HG03558 (cell line): ENCODE results near the gene ARHGEF28.

Source experiments
- ATAC-seq: cut with Tn5 transposase; IDR thresholded peaks from one replicate; pipeline ENCODE4 v1.9.1; 2021; ENCODE audit warnings: moderate number of reproducible peaks; ENCODE audit not compliant: unreplicated experiment; ENCODE audit errors: extremely low read depth

The ARHGEF28 gene

DNA sequence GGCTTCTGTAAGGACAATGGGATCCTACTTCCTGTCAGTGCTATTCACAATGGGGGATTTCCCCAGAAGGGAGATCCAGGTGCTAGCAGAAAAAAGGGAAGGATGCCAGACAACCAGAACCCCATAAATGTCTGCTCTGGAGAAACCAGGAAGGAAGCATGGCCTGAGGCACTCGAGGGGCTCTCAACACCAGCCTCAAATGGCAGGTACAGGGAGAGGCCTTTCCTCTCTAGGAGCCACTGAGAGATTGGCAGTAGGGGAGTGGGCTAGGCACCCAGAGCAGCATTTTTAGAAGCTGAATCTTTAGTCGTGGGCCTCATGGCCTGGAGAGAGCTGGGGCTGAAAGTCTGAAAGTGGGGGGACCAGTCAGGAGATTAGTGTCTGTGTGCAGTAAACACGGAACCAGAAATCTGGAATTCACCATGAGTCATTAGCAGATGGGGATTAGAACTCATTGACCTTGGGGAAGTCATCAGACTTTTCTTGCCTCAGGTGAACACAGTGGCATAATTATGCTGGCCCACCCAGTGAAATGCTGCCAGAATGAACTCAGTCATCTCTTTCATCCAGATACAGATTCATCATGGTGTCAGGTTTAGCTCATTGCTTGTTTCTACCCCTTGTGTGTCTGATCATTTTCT is 28.3 kb downstream of the ARHGEF28 start:
- ATAC-seq, result no peak

DNA sequence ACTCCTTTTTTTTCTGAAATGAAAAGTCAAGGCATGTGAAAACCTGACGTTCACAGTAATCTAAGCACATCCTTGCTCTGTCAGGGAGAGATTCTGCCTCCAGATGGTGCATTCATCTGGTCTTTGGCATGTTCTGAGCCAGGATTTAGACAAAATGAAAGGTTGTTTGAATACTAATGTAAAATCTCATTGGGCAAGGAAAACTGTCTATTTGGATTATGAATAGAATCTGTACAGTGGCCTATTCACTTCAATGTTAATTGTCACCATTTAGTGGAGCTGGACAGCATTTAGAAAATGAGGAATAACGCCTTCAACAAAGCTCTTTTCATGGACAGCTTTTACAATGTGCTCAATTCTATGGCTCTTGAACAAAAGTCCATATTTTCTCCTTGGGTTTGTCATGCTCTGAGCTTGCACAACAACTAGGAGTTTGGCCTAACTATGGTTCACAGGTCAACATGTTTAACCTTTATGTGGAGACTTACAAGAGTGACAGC is 28.9 kb downstream of the ARHGEF28 start:
- ATAC-seq, result no peak

DNA sequence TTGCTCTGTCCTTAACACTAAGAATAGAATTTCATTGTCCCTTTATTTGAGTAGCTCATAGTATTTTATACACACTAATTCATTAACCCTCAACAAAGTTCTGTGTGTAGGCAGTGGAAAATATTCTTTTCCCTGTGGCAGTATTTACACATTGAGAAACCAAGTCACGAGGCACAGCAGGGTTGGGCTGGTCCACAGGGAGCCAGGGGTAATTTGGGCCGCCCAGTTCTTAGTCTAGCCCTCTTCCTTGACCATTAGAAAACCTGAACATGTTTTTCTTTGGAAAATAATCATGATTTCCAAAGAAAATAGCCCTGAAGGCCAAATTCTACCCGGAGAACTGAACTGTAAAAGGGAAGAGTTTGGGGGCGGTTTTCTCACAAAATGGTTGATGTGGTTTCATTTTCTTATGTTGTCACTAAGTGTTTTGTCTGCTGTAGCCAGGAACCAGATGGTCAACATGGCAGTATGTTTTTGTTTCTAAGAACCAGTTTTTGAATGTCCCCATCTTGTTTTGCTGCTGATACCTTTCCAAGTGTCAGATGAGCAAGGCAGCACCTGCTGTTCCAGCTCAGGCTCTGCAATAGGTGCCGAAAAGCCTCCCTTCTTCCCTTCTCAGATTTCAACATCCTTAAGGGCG is 29.6 kb downstream of the ARHGEF28 start:
- no peak for ATAC-seq

DNA sequence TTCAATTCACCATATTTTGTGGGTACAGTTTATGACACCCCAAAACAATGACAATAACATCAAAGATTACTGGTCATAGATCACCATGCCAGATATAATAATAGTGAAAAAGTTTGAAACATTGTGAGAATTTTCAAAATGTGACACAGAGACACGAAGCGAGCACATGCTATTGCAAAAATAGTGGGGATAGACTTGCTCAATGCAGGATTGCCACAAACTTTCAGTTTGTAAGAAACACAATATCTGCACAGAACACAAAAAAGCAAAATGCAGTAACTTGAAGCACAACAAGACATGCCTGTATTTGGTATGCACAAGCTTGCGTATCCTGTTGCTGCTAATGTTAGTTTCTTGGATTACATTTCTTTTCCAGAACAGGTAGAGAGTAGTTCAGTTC is 35.8 kb downstream of the ARHGEF28 start:
- ATAC-seq, result no peak

DNA sequence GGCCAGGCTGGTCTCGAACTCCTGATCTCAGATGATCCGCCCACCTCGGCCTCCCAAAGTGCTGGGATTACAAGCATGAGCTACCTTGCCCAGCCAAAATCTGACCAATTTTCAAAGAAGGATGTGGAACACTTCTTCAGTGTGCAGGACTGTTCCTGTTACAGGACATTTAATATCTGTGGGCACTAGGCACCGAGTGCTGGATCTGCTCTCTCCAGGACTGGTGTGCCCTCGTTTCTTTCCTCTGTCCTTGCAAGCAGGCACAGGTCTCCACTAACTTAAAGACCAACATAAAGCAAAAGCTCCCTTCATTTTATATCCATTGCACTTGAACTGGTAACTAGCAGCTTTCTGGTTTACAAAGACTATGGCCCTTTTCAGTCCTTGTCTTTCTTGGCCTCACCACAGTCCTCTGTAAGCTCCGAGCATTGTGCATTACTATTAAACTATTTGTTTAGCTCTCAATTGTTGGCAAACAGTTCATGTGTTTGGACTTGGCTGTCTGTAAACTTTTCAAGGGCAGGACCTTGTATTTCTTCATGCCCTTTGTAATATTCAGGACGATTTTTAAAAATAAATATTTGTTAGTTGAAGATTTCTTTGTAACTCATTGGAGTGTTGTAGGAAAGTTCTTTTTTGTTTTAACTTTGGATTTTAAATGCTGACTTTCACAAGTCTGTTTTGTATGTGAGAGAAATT is 37.3 kb downstream of the ARHGEF28 start:
- no peak for ATAC-seq

DNA sequence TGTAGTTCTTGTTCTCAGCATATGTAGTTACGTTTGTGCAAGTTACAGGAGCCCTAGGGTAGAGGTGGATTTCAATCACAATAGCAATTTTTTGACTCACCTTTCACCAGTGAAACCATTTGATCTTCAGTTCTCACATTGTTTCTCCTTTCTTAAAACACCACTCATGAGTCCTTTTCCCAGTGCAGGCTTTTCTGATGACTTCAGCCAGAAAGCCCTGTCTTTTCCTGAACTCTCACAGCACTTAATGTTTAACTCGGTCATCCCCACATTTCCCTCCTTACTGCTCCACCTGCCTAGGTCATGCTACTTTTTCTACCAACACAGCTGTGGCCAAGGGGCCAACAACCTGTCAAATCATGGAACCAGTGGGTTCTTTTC is 37.9 kb downstream of the ARHGEF28 start:
- ATAC-seq, result no peak

DNA sequence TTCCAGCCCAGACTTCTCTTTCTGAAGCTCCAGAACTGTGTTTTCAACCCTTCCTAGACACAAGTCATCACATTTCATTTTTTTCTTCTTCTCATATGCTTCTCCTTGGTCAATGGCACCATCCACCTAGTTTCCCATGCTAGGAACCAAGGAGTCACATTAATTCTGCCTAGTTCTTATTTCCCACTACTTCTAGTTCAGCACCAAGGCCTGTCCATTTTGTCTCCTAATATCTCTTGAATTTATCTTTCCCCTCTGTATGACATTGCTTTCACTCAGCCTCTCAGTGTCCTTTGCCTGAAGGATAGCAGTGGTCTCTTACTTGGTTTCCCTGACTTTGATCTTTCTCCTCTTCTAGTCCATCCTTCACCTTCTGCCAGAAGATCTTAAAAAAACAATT is 38.8 kb downstream of the ARHGEF28 start:
- ATAC-seq, result no peak

DNA sequence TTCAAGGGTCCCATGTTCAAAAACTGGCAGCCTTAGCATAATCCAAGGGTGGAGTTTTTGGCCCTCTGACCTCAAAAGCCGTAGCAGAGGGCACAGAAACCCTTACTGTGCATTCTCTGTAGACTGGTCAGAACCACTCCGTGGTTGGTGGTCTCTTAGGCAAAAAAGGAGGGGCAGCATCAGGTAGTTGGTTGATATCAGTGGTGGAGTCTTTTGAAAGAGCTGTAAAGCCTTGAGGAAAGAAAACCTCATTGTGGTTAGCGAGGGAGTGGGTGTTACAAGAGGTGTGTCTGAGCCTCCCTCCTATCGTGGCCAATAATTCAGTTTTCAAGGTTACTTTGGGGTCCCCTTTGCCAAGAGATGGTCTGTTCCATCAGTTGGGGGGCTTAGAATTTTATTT is 40.9 kb downstream of the ARHGEF28 start:
- ATAC-seq, result no peak

DNA sequence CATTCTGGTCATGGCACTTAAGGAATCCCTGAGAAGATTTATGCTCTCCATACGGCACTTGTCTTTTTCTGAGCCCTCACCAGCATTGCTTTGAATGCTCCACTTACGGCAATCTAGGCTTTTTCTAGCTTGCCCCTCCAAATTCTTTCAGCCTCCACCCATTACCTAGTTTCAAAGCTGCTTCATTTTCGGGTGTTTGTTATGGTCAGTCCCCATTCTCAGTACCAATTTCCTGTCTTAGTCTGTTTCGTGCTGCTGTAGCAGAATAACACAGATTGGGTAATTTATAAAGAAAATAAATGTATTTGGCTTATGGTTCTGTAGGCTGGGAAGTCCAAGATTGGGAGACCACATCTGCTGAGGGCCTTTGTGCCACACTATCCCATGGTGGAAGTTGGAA is 42.0 kb downstream of the ARHGEF28 start:
- no peak for ATAC-seq

DNA sequence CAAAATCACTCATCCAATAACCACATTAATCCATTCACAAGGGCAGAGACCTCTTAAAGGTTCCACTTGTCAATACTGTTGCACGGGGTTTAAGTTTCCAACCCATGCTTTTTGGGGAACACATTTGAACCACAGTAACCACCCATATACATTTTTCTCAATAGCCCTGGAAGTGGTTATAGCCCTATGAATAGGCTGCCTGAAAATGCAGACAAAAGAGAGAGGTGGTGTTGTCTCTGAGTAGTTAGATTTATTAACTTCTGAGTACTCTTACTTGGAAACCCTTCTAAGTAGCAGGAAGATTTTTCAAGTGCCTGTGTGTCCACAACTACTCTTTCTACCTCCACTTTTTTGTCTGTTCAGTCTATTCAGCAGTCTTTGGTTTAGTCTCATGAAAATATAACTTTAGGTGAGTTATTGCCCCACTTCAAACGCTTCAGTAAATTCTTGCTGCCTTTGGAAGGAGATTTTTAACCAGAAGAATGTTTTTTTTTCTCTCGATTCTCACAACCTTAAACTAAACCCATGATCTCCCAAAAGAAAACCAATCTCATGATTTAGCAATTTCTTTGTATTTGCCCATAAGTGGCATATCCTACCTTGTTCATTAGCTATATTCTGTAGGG is 42.6 kb downstream of the ARHGEF28 start:
- ATAC-seq, result no peak

DNA sequence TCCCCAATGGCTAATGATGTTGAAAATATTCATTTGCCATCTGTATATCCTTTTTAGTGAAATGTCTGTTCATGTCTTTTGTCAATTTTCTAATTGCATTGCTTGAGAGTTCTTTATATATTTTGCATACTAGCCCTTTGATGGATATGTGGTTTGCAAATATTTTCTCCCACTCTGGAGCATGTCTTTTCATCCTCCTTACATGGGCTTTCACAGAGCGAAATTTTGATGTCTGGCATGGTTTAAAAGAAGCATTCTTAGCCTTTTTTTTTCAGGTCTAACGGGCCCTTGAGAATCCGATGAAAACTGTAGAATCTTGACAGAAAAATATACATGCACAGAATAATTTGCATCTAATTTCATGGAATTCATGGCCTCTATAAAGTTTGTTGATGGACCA is 44.7 kb downstream of the ARHGEF28 start:
- no peak for ATAC-seq

DNA sequence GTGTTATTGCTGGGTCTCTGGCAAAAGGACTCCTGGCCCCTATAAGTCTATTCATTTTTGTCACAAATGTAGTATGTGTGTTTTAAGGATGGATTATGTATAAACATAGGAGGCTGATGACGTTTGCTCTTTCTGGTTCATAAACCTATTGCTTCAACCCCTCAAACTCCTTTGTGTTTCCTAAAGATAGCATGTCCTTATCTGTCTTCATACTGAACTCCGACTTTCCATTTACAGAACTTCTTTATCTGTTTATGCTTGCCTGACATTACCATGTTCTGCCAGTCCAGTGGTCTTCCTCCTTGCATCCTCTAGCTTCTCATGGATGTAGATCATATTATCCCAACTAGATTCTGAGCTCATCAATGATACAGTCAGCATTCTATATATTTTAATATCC is 46.1 kb downstream of the ARHGEF28 start:
- ATAC-seq, result no peak

DNA sequence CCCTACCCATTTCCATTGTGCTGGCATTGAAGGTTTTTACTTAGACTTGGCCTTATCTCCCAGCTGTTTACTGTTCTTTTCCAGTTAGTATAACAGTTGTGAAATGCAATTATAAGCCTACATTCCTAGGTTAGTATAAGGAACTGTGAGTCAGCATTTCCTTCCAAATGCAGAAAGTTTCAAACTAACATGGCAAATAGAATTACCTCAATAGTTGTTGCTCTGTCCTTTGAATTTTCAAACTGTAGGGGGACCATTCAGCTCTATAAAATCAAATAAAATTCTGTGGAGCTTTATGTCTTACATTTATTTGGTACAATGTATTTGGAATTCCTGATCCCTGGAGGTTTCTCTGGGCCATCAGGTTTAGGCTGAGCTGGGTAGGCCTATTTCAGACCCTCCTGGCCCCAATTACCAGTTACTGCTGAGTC is 47.2 kb downstream of the ARHGEF28 start:
- ATAC-seq, result no peak

DNA sequence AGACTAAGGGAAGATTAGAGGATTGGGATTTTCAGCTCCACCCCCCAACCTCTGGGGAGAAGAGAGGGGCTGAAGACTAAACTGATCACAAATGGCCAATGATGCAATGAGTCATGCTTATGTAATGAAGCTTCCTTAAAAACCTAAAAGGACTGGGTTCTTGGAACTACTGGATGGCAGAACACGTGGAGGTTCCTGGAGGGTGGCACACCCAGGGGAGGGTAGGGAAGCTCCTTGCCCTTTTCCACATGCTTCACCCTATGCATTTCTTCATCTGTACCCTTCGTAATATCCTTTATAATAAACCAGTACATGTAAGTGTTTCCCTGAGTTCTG is 48.6 kb downstream of the ARHGEF28 start:
- ATAC-seq, result no peak

DNA sequence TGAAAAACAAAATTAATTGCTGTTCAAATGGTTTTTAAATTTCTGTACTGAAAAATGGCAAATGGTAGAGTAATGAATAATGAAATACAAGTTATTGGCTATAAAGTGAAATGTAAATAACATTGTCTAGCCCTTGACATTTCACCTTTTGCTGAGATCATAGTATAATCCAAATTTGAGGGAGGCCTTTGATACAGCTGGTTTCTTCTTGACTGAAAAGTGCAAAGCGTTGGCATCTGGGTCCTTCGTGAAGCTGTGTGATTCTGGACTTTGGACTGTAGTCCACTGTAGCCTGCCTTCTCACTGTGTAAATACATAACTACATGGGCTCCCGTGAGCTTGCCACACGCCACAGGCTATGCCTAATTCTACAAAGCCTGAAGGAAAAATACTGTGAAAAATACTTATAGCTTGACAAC is 52.3 kb downstream of the ARHGEF28 start:
- no peak for ATAC-seq

DNA sequence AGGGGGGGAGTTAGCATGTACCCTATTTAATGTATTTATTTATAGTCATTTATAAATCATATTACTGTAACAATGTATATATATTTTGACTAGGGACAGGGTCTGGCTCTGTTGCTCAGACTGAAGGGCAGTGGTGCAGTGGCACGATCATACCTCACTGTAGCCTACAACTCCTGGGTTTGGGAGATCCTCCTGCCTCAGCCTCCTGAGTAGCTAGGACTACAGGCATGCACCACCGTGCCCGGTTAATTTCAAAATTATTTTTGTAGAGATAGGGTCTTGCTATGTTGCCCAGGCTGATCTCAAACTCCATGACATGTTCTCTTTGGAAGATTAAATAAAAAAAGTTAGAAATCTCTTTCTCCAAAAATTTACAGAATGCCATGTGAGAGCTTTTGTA is 52.8 kb downstream of the ARHGEF28 start:
- no peak for ATAC-seq

DNA sequence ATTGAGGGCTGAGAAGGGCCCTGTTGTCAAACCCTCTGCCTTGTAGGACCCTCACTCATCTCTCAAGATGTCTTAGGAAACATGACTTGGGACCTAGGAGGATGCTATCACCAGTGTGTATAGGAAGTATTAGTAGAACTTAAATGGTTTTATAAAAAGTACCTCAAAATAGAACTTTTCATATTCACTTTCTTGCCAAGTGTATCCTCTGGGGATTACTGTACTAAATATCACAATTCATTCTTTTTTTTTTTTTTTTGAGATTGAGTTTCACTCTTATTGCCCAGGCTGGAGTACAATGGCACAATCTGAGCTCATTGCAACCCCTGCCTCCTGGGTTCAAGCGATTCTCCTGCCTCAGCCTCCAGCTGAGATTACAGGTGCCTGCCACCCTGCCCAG is 56.2 kb downstream of the ARHGEF28 start:
- ATAC-seq, result no peak

DNA sequence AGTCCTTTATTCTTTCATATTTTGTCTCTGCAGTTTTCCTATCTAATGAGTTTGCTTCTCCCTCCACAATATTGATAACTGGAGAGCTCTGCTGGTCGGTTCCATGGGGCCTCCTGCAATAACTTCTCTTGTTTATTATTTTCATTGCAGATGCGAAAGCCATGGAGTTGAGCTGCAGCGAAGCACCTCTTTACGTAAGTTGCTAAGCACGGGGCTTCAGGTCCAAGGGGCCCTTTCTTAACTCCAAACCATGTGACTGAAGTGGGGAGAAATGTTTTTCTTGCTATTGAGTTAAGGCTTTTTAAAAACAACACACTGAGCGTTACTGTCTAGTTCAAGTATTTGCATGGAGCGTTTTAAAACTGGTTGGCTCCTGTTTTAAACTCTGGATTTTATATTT is 58.7 kb downstream of the ARHGEF28 start:
- ATAC-seq, result no peak

DNA sequence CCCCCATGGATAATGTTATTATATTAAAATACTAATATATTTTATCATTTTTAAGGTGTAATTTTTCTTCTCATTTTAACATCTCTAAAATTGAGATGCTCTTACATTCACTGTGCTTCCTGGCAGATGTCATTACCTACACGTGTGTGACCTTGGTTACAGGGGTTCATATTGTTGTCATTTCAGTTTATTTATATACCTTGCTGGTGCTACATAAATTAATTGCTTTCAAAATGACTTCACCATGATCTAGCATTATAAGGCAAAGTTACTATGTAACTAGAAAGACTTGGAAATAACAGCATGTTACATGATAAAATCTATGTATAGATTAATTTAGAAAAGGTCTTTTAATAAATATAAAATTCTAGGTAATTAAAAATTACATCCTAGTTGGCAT is 60.9 kb downstream of the ARHGEF28 start:
- ATAC-seq, result no peak

DNA sequence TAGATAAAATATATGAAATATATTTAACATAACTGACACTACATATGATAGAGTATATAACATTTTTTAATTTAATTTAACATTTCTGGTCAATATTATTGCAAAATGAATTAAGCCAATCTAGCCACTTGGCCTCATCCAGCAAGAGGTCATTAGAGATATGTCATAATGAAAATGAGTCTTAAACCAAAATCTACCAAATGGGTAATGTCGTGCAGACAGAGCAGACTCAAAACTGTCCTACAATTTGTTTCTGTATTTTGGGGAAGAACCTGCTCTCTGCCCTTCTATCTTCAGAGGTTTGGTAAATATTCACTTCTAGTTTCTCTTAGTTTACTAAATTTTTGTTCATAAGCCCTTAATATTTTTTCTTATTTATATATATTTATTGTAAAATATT is 61.4 kb downstream of the ARHGEF28 start:
- peak; percentile 56 for ATAC-seq

DNA sequence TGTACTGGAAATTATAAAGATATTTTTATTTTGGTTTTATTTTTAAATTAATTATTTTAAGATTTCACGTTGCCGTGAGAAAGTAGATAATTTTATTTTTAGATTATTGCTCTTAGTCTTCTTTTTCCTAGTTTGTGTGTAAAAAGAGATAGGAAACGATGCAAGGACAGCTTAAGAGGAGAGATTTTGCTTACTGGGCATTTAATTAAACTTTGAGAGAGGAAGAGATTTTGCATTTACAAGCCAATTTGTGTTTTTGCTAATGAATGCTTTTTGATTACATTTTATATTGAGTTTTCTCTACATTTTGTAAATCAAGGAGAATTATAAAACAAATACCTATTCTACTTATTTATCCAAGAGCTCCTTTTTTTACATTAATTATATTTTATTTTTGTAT is 64.0 kb downstream of the ARHGEF28 start:
- no peak for ATAC-seq
